Kidney tubule cell (primary cell): ENCODE results near the gene SLC5A10.
"Not testable (repeated sequence)": the region's sequence is repeated elsewhere in the genome, so short reads cannot be mapped to it uniquely, and the experiment has no call there.

Source experiments
- DNase-seq: peaks from one replicate; pipeline ENCODE4 v3.0.0-alpha.2; 2018; ENCODE audit warnings: low spot score

Gene SLC5A10

DNA sequence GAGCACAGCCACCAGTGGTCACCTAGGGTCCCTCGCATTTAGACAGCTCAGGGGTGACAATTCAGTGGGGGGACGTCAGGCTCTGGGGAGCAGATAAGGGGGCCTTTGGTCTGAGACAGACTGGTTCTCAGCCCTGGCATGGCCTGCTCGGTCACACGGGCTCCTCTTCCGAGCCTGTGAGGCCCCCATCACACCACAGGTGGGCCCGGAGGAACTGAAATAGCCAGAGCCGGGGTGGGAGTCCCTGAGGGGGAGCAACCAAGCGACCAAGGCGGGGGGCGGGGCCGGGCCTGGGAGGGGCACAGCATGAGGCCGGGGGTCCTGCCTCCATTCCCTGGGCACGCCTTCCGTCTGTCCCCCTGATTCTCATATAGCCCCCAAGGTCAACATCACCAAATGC lies 90.4 kb downstream of the SLC5A10 start:
- DNase-seq, result not testable (repeated sequence)

DNA sequence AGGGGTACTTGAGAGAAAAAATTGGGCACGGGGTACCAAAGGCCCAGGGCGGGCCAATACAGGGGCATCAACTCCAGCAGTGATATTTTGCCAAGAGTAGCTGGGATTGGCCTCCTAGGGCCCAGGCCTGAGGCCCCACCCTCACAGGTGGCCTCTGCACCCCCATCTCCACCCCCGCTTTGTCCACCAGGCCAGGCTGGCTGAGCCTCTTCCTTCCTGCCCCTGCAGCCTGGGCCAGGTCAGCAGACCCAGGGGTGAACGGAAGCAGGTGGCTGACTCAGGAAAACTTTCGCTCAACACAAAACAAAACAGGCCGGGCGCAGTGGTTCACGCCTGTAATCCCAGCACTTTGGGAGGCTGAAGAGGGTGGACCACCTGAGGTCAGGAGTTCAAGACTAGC lies 91.1 kb downstream of the SLC5A10 start:
- DNase-seq, result not testable (repeated sequence)

DNA sequence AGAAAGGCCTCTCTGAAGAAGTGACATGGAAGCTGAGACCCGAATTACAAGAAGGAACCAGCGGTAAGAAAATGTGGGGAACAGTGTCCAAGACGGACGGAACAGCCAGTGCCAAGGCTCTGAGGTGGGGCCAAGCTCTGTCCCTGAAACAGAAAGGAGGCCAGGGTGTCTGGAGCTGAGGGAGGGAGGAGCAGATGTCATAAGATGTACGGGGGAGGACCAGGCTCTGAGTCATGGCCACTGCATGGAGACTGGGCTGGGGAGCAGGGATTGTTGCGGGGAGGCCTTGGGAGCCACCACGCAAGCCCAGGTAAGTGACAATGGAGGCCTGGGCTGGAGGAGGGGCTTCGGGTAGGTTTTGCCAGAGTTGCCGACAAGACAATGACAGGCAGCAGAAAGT lies 92.7 kb downstream of the SLC5A10 start:
- DNase-seq, result not testable (repeated sequence)

DNA sequence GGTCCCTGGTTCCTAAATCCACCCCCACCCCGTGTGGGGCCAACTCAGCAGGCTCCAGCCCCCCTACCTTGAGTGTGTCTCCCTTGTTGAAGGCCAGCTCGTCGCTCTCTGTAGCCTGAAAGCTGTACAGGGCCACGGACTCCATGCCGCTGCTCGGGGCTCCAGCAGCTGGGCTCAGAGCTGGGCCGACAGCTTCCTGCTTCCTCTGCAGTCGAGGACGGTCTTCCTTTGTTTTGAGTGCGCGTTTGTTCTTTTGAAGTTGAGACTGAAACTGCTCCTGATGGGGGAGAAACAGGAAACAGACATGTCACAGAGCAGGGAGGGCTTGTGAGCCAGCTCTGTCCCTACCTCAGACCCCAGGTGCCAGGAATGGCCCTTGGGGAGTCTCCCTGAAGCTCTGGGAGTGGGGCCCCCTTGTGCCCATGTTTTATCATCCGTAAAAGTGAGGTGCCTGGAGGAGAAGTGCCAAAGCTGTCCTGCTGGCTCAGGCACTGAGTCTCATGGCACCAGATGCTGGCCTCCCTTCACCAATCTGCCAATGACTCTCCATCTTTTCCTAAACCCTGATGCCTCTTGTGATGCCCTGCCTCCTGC lies 94.9 kb downstream of the SLC5A10 start, which contains the start of gene GRAP:
GRAP (minus strand) TSS at position 176 of the 594 bp plus-strand sequence; CDS start at position 145, 31 bp downstream.
- DNase-seq, result not testable (repeated sequence)

DNA sequence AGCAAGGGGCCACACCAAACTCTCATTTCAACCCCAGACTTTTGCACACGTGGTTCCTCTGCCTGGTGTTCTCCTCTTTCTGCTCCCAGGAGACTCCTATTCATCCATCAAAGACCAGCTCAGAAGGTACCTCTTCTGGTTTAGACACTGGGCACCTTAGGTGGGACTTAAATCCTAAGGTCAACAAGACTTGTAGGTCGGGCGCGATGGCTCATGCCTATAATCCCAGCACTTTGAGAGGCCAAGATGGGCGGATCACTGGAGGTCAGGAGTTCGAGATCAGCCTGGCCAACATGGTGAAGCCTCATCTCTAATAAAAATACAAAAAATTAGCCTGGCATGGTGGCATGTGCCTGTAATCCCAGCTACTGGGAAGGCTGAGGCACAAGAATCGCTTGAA lies 95.5 kb downstream of the SLC5A10 start:
- DNase-seq, result not testable (repeated sequence)

DNA sequence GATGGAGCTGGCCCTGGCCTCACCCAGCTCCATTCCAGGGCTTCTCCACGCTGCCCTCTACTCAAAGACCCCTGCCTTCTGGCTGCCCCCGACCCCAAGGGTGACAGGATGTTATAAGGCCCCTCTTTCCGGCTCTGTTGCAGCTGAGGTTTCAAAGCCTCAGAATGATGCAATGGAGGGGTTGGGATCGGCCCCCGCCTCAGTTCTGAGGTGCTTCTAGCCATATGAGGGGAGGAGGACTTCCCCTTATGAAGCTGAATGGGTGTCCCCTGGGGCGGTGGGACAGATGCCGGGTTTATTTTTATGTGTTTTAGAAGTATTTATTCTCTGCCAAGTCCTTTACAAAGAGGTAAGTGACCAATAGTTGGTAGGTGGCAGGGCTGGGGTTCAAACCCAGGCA lies 96.9 kb downstream of the SLC5A10 start:
- not testable (repeated sequence) for DNase-seq

DNA sequence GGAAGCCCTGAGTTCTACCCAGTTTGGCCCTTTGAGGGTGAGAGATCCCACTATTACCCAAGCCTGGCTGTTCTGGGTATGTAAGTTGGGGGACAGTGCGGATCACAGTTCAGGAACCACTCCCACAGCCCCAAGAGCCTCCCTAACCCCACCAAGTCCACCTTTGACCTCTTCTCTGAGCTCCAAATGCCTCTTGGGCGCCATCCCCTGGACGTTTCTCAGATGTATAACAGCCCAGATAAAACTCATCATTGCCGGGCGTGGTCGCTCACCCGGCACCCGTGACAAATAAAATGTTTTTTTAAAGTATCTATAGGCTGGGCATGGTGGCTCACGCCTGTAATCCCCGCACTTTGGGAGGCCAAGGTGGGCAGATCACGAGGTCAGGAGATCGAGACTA lies 103.5 kb downstream of the SLC5A10 start:
- not testable (repeated sequence) for DNase-seq

DNA sequence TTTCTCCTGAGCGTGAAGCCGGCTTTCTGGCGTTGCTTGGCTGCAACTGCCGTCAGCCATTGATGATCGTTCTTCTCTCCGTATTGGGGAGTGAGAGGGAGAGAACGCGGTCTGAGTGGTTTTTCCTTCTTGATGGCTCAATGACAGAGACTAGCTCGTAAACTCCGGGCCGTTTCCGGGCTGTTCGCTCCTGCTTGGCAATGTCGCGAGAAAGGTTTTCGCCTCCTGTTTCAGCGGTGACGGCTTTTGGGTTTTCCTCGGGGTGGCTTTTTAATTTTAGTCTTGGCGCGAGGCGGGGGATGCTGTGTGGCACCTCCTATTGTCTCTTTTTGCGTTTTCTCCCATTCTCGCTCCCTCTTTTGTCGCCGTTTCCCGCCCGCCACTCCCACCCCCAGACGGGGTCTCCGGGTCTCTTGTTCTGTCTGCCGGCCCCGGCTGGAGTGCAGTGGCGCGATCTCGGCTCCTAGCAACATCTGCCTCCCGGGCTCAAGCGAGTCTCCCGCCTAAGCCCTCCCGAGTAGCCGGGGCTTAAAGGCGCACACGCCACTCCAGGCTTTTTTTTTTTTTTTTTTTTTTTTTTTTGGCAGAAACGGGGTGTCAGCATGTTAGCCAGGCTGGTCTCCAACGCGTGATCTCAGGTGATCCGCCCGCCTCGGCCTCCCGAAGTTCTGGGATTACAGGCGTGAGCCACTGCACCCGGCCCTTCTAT lies 110.2 kb downstream of the SLC5A10 start:
- DNase-seq, result not testable (repeated sequence)

DNA sequence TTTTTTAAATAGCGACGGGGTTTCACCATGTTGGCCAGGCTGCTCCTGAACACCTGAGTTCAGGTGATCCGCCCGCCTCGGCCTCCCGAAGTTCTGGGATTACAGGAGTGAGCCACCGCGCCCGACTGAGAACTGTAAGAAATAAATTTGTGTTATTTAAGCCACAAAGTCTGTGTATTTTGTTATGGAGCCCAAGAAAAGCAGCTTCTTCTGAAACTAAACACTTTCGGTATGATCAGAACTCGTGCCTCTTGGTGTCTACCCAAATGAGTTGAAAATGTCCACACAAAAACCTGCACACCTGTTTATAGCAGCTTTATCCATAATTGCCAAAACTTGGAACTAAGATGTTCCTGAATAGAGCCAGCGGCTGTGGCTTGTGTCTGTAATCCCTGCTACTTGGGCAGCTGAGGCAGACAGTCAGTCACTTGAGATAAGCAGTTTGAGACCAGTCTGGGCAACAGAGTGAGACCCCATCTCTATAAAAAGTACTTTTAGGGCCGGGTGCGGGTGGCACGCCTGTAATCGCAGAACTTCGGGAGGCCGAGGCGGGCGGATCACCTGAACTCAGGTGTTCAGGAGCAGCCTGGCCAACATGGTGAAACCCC lies 110.9 kb downstream of the SLC5A10 start:
- DNase-seq, result not testable (repeated sequence)

DNA sequence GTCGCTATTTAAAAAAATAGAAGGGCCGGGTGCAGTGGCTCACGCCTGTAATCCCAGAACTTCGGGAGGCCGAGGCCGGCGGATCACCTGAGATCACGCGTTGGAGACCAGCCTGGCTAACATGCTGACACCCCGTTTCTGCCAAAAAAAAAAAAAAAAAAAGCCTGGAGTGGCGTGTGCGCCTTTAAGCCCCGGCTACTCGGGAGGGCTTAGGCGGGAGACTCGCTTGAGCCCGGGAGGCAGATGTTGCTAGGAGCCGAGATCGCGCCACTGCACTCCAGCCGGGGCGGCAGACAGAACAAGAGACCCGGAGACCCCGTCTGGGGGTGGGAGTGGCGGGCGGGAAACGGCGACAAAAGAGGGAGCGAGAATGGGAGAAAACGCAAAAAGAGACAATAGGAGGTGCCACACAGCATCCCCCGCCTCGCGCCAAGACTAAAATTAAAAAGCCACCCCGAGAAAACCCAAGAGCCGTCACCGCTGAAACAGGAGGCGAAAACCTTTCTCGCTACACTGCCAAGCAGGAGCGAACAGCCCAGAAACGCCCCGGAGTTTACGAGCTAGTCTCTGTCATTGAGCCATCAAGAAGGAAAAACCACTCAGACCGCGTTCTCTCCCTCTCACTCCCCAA lies 111.5 kb downstream of the SLC5A10 start:
- DNase-seq, result not testable (repeated sequence)

DNA sequence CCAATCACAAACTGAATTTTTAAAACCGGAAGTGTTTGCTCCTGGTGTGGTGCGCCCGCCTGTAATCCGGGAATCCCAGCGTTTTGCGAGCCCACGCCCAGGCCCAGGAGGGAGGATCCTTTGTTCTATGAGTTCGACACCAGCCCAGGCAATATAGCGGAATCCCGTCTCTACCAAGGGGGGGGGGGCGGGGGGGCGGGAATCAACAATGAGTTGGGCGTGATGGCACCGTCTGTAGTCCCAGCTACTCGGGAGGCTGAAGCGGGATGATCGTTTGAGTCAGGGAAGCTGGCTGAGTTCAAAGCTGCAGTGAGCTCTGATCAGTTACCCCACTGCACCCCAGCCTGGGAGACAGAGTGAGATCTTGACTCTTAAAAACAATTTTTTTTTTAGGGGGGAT lies 112.4 kb downstream of the SLC5A10 start:
- not testable (repeated sequence) for DNase-seq

DNA sequence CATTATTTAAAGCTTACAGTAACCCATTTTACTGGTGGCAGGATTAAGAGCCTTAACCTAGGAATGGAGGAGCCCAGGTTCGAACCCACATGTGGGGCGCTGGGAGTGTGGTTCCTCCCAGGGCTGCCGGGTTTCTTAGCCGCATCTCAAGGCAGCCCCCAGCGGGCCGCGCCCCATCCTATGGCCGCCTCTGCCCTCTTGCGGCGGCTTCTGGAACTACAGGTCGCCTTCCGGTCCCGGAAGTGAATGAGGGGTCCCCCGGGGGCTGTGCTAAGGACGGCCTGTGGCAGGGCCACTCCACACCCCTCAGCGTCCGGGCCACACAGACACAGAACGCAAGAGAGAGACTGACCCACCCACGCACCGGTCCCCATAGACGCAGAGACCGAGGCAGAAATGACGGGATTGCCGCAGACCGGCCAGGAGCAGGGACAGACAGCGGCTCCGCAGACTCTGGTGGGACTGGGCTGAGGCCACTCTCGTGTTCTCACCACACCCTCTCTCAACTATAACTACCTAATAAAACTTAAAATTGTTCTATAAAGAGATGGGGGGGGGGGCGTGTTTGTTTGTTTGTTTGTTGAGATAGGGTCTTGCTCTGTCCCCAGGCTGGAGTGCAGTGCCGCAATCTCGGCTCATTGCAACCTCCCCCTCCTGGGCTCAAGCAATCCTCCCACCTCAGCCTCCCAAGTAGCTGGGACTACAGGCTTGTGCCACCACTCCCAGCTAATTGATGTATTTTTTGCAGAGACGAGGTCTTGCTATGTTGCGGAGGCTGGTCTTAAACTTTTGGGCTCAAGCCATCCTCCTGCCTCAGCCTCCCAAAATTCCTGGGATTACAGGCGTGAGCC lies 118.6 kb downstream of the SLC5A10 start:
- not testable (repeated sequence) for DNase-seq
